GM23338 (cell line): ENCODE results near the gene JMJD1C.

Experiments used
- CREB1 ChIP-seq: fragments of 250-450 bp; sonication (Bioruptor Pico); IDR thresholded peaks from 2 replicates; pipeline ENCODE4 v1.5.0; 2020; ENCODE audit warnings: low read depth, mild to moderate bottlenecking, moderate library complexity
- CTCF ChIP-seq, 2 experiments: fragments of 200-600 bp in 1 of 2; sonication (generic) in 1 of 2; conservative IDR thresholded peaks; 2 replicates each; pipeline versions ENCODE4 v1.5.1 to v1.6.1; 2016 to 2017; ENCODE audit warnings: antibody characterized with exemption in 2 of 2, low read depth in 2 of 2, mild to moderate bottlenecking in 2 of 2, moderate library complexity in 1 of 2
- ETS1 ChIP-seq: IDR thresholded peaks from 2 replicates; pipeline ENCODE4 v1.6.1; 2016; ENCODE audit warnings: antibody characterized with exemption
- EZH2 ChIP-seq: fragments of 200-600 bp; sonication (generic); IDR thresholded peaks from one replicate; pipeline ENCODE4 v1.8.0; 2017; ENCODE audit warnings: antibody characterized with exemption, mild to moderate bottlenecking, low read depth; ENCODE audit not compliant: unreplicated experiment
- EZH2phosphoT487 ChIP-seq: fragments of 200-600 bp; sonication (generic); IDR thresholded peaks from one replicate; pipeline ENCODE4 v1.8.1; 2018; ENCODE audit warnings: antibody characterized with exemption; ENCODE audit not compliant: unreplicated experiment
- JUNB ChIP-seq: IDR thresholded peaks from one replicate; pipeline ENCODE4 v1.6.1; 2016; ENCODE audit warnings: antibody characterized with exemption; ENCODE audit not compliant: unreplicated experiment
- NANOG ChIP-seq: IDR thresholded peaks from 2 replicates; pipeline ENCODE4 v1.6.1; 2016; ENCODE audit warnings: antibody characterized with exemption, borderline replicate concordance
- POLR2AphosphoS5 ChIP-seq: IDR thresholded peaks from 2 replicates; pipeline ENCODE4 v1.6.1; 2016; ENCODE audit warnings: antibody characterized with exemption, low read depth
- ZNF114 ChIP-seq: fragments of 250-450 bp; sonication (Bioruptor Pico); IDR thresholded peaks from 2 replicates; pipeline ENCODE4 v1.5.0; 2020; ENCODE audit warnings: mild to moderate bottlenecking, moderate library complexity
- ZNF331 ChIP-seq: fragments of 250-450 bp; sonication (Bioruptor Pico); IDR thresholded peaks from 2 replicates; pipeline ENCODE4 v1.5.0; 2020; ENCODE audit warnings: low read depth, mild to moderate bottlenecking, moderate library complexity
- ZNF462 ChIP-seq: fragments of 250-450 bp; sonication (Bioruptor Pico); IDR thresholded peaks from 2 replicates; pipeline ENCODE4 v1.5.0; 2020; ENCODE audit warnings: mild to moderate bottlenecking, moderate library complexity
- TF ChIP-seq, protein P1 (sequence below): IDR thresholded peaks from one replicate; pipeline ENCODE4 v1.6.1; 2018; ENCODE audit warnings: antibody characterized with exemption; ENCODE audit not compliant: unreplicated experiment

- TF ChIP-seq POLR2AphosphoS5, result no peak
- no peak for TF ChIP-seq CTCF (conservative IDR thresholded peaks at IDR 0.05; ENCODE audit: low read depth in 2 of 2)
- no peak for TF ChIP-seq CREB1 (CRISPR knock-in tag)
- no peak for TF ChIP-seq EZH2phosphoT487
- TF ChIP-seq EZH2, result no peak
- TF ChIP-seq, protein P1, sequence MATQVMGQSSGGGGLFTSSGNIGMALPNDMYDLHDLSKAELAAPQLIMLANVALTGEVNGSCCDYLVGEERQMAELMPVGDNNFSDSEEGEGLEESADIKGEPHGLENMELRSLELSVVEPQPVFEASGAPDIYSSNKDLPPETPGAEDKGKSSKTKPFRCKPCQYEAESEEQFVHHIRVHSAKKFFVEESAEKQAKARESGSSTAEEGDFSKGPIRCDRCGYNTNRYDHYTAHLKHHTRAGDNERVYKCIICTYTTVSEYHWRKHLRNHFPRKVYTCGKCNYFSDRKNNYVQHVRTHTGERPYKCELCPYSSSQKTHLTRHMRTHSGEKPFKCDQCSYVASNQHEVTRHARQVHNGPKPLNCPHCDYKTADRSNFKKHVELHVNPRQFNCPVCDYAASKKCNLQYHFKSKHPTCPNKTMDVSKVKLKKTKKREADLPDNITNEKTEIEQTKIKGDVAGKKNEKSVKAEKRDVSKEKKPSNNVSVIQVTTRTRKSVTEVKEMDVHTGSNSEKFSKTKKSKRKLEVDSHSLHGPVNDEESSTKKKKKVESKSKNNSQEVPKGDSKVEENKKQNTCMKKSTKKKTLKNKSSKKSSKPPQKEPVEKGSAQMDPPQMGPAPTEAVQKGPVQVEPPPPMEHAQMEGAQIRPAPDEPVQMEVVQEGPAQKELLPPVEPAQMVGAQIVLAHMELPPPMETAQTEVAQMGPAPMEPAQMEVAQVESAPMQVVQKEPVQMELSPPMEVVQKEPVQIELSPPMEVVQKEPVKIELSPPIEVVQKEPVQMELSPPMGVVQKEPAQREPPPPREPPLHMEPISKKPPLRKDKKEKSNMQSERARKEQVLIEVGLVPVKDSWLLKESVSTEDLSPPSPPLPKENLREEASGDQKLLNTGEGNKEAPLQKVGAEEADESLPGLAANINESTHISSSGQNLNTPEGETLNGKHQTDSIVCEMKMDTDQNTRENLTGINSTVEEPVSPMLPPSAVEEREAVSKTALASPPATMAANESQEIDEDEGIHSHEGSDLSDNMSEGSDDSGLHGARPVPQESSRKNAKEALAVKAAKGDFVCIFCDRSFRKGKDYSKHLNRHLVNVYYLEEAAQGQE, result no peak
- no peak for TF ChIP-seq JUNB
- TF ChIP-seq ZNF331 (CRISPR knock-in tag), result no peak
- no peak for TF ChIP-seq ZNF462 (CRISPR knock-in tag)
- TF ChIP-seq ETS1, result no peak
- no peak for TF ChIP-seq NANOG
- TF ChIP-seq ZNF114 (CRISPR knock-in tag), result no peak
These were observed 321.8 kb downstream of the JMJD1C start for GRCh38 chr10:63143987-63144386.
